ENCODE data around the gene ETAA1.

ETAA1 gene

GRCh38 chr2:67438337-67438736 lies 41.2 kb downstream of the ETAA1 start:
- DNase-seq, result no peak

- DNase-seq, result no peak
Observed at GRCh38 chr2:67445652-67446268, 48.6 kb downstream of the ETAA1 start.

DNA sequence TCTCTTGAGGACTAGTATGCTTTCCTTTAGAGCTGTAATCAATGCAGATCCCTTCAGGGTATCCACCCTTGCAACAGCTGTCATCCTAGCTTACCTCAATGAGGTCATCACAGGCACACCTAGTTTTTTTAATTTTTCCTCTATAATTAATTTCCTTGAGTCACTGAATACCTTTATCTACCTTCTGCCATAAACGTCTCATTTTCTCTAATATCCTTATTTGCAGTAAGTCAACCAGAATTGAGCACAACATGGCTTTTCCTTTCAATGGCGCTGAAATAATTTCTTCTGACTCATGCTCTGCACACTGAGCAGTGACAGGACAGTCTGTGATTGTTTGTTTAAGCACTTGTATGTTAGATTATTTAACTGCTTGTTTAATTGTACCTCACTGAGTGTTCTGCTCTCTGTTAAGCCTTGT lies 49.4 kb downstream of the ETAA1 start:
- DNase-seq, result no peak

DNA sequence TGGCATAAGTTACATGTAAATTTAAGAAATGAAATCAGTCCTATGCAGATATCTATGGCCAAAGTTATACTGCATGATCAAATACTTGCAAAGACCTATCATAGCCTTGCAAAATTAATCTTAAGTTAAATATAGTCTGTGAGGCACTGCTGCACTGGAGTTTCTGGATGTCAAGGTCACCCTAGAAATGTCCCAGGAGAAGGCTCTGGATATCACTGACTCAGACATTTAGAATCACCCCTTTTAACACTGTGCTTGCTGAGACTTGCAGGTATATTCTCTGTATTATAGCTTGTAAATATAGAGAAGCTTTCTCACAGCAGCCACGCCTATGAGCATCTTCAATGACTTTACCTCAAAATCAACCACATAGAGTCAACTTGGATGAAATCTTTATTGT lies 51.5 kb downstream of the ETAA1 start:
- no peak for DNase-seq

- no peak for DNase-seq
Observed at GRCh38 chr2:67451086-67451832, 54.1 kb downstream of the ETAA1 start.

DNA sequence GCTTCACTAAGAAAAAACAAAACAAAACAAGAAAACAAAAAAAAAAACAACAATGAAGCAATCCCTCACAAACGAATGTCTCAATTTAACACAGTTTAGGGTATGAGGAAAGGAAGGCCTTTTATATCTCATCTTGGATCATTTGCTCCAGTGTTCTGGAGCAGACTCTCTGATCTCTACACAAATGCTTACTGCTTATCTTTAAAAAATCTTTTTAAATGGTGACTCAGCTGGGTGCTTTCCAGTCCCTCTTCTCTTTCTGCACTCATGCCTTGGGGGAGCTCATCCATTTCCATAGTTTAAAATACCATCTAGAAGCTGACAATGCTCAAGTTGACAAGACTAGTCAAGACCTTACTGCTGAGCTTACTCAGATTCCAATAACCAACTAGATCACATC lies 56.2 kb downstream of the ETAA1 start:
- DNase-seq, result no peak

DNA sequence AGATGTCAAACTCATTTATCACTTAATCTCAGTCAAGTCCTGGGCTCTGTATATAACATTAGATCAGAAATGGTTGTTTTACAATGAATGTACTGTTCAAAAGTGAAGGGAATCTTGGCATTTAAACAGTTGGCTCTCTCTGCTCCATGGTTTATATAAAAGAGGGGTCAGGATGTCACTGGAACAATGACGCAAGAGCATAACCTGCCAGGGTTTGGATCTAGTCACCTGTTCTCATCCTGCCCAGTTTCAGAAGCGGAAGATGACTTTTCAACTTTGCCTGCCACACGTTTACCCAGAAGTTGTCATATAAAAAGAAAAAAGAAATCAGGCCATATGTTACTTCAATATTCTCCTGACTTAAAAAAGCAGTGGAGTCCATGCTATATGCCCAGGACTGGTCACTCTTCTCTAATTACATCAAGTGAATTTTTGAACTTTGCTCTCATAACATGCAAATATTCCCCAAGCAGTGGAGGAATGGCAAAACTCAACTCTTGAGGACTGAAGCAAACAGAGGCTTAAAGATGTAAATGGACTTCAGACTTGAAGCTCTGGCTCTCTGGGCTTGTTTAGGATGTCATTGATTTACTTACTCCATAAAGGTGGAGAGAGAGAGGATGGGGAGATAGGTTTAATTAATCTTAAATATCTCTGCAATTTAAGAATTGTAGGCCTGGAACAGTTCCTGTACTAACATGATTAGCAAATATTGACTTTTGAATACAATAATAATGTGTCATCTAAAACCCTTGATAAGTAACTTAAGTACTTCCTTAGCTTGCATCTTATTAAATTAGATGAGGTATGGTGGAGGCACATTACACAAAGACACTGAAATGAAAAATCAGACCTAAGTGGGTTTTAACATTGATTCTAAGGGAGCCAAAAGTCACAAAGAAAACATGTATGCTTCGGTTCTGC lies 58.3 kb downstream of the ETAA1 start:
- no peak for DNase-seq

- DNase-seq, result no peak
Observed at GRCh38 chr2:67456428-67456827, 59.3 kb downstream of the ETAA1 start.

DNA sequence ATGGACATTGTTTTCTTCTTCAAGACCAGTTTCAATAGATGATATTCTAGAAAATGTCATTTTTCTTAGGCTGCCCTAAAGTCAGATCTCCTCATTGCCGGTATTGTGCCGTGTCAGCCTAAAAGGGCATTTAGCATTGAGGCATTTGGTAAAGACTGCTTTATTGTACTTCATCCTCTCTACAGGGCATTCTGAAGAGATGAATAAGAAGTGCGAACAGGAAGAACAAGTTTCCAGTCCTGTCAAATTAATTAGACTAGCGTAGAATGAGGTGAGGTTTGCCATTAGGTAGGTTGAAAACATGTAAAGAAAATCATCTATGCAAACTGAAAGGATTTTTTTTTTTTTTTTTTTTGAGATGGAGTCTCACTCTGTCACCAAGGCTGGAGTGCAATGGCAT lies 60.6 kb downstream of the ETAA1 start:
- no peak for DNase-seq

- no peak for DNase-seq
Observed at GRCh38 chr2:67459761-67460160, 62.6 kb downstream of the ETAA1 start.
